ENCODE measurements around the gene NTM.

GRCh38 chr11:132095230-132096131 lies 725.1 kb downstream of the NTM start:
- no peak for TF ChIP-seq CTCF (optimal IDR thresholded peaks at IDR 0.05 in 1 of 3, IDR thresholded peaks at IDR 0.05 in 1 of 3, conservative IDR thresholded peaks at IDR 0.05 in 1 of 3; ENCODE audit: extremely low read depth in 1 of 3, insufficient read depth in 2 of 3, low read length in 3 of 3)
- no peak for TF ChIP-seq EZH2 (IDR thresholded peaks at IDR 0.05; ENCODE audit: low read length)
